ENCODE results near the gene PDE5A.

PDE5A gene

DNA sequence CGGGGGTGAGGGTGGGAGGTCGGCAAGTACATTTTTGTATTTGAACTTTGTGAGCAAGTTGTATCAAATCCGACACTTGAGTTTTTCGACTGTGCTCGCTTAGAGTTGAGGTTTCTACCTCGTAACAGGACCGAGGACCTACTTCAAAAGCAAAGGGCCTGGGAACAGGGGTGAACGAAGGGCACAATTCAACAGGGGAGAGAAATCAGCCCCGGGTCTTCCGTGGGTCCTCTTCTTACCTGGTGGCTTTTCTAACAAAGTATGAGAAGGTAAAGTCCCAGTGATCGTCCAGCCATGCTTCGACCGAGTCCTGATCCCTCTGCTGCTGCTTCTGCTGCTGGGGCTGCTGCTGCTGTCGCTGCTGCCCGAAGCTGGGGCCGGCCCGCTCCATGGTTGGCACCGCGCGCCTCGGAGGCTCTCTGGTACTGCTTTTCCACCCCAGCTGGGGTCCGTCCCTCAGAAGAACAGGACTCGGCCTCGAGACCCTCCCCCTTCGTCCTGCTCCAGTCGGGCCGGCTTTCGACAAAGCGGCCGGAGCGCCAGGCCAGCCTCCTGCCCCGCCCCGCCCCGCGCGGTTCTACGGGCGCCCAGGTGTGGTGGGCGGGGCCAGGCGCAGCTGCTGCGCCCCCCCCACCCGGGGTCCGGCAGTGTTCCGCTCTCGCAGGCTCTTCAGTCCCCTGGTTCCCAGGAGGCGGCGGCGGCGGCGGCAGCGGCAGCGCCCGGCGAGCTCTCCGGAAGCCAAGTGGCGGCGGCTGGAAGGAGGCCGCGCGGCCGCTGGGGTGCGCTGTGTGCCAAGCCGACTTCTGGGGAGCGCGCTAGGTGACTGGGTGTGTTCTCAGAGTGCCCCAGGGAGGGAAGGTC lies at the start of gene PDE5A (continued):
- TF ChIP-seq, protein P1, sequence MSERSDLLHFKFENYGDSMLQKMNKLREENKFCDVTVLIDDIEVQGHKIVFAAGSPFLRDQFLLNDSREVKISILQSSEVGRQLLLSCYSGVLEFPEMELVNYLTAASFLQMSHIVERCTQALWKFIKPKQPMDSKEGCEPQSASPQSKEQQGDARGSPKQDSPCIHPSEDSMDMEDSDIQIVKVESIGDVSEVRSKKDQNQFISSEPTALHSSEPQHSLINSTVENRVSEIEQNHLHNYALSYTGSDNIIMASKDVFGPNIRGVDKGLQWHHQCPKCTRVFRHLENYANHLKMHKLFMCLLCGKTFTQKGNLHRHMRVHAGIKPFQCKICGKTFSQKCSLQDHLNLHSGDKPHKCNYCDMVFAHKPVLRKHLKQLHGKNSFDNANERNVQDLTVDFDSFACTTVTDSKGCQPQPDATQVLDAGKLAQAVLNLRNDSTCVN (tag by site-specific recombination; optimal IDR thresholded peaks at IDR 0.05): peak; percentile 69
- TF ChIP-seq, protein P2, sequence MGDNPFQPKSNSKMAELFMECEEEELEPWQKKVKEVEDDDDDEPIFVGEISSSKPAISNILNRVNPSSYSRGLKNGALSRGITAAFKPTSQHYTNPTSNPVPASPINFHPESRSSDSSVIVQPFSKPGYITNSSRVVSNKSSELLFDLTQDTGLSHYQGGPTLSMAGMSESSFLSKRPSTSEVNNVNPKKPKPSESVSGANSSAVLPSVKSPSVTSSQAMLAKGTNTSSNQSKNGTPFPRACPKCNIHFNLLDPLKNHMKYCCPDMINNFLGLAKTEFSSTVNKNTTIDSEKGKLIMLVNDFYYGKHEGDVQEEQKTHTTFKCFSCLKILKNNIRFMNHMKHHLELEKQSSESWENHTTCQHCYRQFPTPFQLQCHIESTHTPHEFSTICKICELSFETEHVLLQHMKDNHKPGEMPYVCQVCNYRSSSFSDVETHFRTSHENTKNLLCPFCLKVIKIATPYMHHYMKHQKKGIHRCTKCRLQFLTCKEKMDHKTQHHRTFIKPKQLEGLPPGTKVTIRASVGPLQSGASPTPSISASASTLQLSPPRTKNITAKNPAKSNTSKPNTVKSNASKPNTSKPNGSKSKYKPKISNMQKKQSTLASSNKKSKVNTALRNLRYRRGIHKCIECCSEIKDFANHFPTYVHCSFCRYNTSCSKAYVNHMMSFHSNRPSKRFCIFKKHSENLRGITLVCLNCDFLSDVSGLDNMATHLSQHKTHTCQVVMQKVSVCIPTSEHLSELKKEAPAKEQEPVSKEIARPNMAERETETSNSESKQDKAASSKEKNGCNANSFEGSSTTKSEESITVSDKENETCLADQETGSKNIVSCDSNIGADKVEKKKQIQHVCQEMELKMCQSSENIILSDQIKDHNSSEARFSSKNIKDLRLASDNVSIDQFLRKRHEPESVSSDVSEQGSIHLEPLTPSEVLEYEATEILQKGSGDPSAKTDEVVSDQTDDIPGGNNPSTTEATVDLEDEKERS (tag by site-specific recombination; IDR thresholded peaks at IDR 0.05): no peak
- TF ChIP-seq MEIS1 (CRISPR knock-in tag; IDR thresholded peaks at IDR 0.05; ENCODE audit: borderline replicate concordance) (no peak), SETDB1 (IDR thresholded peaks at IDR 0.05; ENCODE audit: insufficient read length, low read length) (no peak), ZNF707 (tag by site-specific recombination; IDR thresholded peaks at IDR 0.05) (no peak), ZNF555 (tag by site-specific recombination; conservative IDR thresholded peaks at IDR 0.05) (no peak), ZNF596 (tag by site-specific recombination; IDR thresholded peaks at IDR 0.05) (no peak), ZNF112 (tag by site-specific recombination; IDR thresholded peaks at IDR 0.05) (no peak), TRIM28 (IDR thresholded peaks at IDR 0.05; ENCODE audit: borderline replicate concordance, low read length) (no peak), ZNF658 (tag by site-specific recombination; IDR thresholded peaks at IDR 0.05) (no peak), WT1 (tag by site-specific recombination; IDR thresholded peaks at IDR 0.05) (no peak), KLF1 (tag by site-specific recombination; IDR thresholded peaks at IDR 0.05) (peak; percentile 38; the same call in 1 of the 2 replicates), ZSCAN16 (tag by site-specific recombination; IDR thresholded peaks at IDR 0.05) (no peak), ZNF416 (tag by site-specific recombination; IDR thresholded peaks at IDR 0.05) (no peak), ZNF621 (tag by site-specific recombination; IDR thresholded peaks at IDR 0.05) (no peak), ZNF214 (tag by site-specific recombination; IDR thresholded peaks at IDR 0.05; ENCODE audit: borderline replicate concordance) (no peak), PRDM10 (tag by site-specific recombination; IDR thresholded peaks at IDR 0.05) (no peak), RBAK (tag by site-specific recombination; IDR thresholded peaks at IDR 0.05) (no peak), BCL11B (tag by site-specific recombination; IDR thresholded peaks at IDR 0.05; ENCODE audit: low read depth) (no peak), ZNF768 (tag by site-specific recombination; IDR thresholded peaks at IDR 0.05) (no peak), PRDM6 (tag by site-specific recombination; IDR thresholded peaks at IDR 0.05) (no peak), ZNF366 (tag by site-specific recombination; conservative IDR thresholded peaks at IDR 0.05) (no peak), ZNF660 (tag by site-specific recombination; IDR thresholded peaks at IDR 0.05) (peak; percentile 68; the same call in 1 of the 2 replicates), ZNF114 (tag by site-specific recombination; IDR thresholded peaks at IDR 0.05) (no peak), IKZF3 (tag by site-specific recombination; IDR thresholded peaks at IDR 0.05) (0 out of 2 replicates have a peak, but pooled peaks have one; percentile 13), ZNF530 (tag by site-specific recombination; IDR thresholded peaks at IDR 0.05; ENCODE audit: low read depth) (no peak), ZNF580 (tag by site-specific recombination; IDR thresholded peaks at IDR 0.05) (no peak), ZNF785 (tag by site-specific recombination; IDR thresholded peaks at IDR 0.05) (no peak)

All from HEK293 (cell line).